GM18868 (cell line): Measurements from ENCODE around the gene SLC35E4.
"Not testable (repeated sequence)": the region's sequence is repeated elsewhere in the genome, so short reads cannot be mapped to it uniquely, and the experiment has no call there.

Source experiments
- ATAC-seq: cut with Tn5 transposase; IDR thresholded peaks from one replicate; pipeline ENCODE4 v1.9.1; 2021; ENCODE audit warnings: mild to moderate bottlenecking, moderate library complexity; ENCODE audit not compliant: unreplicated experiment

Gene SLC35E4

DNA sequence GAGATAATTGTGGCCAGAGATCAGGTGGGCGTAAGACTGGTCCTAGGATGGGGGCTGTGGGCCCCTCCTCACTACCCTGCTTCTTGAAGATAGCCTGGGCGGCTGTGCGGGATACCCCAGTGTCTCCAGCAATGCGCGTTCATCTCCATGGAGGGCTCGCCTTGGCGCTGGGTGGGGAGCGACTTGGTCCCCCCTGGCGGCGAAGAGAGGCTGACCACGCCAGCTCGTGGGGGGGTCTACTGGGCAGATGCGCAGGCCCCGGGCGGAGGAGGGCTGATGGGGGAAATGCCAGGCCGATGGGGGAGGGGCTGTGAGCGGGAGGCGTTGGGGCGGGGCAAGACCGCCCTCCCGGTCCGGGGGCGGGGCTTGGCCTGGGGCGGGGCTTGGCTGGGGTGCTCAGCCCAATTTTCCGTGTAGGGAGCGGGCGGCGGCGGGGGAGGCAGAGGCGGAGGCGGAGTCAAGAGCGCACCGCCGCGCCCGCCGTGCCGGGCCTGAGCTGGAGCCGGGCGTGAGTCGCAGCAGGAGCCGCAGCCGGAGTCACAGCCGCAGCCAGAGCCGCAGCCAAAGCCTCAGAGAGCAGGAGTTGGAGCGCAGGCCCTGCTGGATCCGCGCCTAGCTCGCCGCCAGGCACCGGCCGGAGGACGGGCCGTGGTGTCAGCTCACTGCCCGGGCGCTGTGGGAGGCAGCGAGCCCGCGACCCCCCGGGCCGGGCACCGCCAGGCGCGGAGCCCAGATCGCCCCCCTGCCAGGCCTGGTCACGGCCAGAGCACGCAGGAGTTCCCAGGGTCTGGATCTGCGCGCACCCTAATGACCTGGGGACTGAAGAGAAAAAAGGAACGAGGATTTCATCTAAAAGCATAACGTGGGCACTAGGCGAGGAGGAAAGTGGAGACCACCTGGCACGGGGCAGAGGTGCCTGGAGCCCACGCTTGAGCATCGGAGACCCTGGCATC, at the start of gene SLC35E4:
Gene SLC35E4 (plus strand): TSS at position 509 of the 953 bp plus-strand sequence. CDS start 670 bp downstream, outside the sequence.
- ATAC-seq = peak; percentile 65

DNA sequence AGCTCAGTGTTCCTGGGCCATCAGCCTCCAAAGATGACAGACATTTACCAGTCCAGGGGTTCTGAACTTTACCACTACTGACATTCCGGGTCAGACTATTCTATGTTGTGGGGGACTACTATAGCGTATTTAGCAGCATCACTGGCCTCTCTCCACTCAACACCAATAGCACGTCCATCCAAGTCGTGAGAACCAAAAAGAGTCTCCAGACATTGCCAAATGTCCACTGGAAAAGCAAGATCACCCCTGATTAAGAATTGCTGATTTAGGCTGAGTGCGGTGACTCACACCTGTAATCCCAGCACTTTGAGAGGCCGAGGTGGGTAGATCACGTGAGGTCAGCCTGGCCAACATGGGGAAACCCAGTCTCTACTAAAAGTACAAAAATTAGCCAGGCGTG, 49.2 kb upstream of the SLC35E4 start:
- ATAC-seq = no peak

- no peak for ATAC-seq
These were observed 44.4 kb upstream of the SLC35E4 start for GRCh38 chr22:30591191-30591587.

- peak; percentile 97 for ATAC-seq
These were observed 43.8 kb upstream of the SLC35E4 start, which contains the start of gene PES1 for GRCh38 chr22:30591588-30592359. Gene PES1, minus strand, starts transcription at chr22:30591910. Its CDS starts 77 bp downstream, at chr22:30591833.

GRCh38 chr22:30592360-30592713, 43.2 kb upstream of the SLC35E4 start:
- ATAC-seq = not testable (repeated sequence)

DNA sequence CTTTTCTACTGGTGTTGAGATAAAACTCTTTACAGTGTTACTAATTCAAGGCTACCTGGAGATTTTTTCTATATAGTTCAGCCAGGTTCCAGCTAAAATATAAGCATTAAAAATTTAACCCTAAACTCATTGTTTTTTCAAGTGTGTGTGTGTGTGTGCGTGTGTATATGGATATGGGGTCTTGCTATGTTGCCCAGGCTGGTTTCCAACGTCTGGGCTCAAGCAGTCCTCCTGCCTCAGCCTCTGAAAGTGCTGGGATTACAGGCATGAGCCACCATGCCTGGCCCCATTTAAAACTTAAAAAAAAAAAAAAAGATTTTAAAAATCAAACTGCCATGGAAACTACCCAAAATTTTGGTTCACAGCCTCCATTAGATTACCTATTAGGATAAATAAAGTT, 39.4 kb upstream of the SLC35E4 start:
- no peak for ATAC-seq

- no peak for ATAC-seq
These were observed 38.7 kb upstream of the SLC35E4 start for GRCh38 chr22:30596886-30597285.

- ATAC-seq = no peak
These were observed 36.6 kb upstream of the SLC35E4 start for GRCh38 chr22:30598986-30599385.

GRCh38 chr22:30600921-30601320, 34.7 kb upstream of the SLC35E4 start:
- ATAC-seq = no peak

- ATAC-seq = no peak
These were observed 34.1 kb upstream of the SLC35E4 start for GRCh38 chr22:30601464-30601863.

GRCh38 chr22:30602049-30602448, 33.5 kb upstream of the SLC35E4 start:
- ATAC-seq = no peak

GRCh38 chr22:30603801-30604200, 31.8 kb upstream of the SLC35E4 start:
- ATAC-seq = no peak

GRCh38 chr22:30604723-30605122, 30.9 kb upstream of the SLC35E4 start:
- no peak for ATAC-seq

GRCh38 chr22:30605449-30606110, 30.0 kb upstream of the SLC35E4 start:
- no peak for ATAC-seq

- ATAC-seq = no peak
These were observed 28.9 kb upstream of the SLC35E4 start, which contains the start of gene TCN2 for GRCh38 chr22:30606455-30607299. Gene TCN2, plus strand, starts transcription at chr22:30607174. Its CDS starts 158 bp downstream, at chr22:30607332.

GRCh38 chr22:30607300-30607930, 28.2 kb upstream of the SLC35E4 start:
- no peak for ATAC-seq

DNA sequence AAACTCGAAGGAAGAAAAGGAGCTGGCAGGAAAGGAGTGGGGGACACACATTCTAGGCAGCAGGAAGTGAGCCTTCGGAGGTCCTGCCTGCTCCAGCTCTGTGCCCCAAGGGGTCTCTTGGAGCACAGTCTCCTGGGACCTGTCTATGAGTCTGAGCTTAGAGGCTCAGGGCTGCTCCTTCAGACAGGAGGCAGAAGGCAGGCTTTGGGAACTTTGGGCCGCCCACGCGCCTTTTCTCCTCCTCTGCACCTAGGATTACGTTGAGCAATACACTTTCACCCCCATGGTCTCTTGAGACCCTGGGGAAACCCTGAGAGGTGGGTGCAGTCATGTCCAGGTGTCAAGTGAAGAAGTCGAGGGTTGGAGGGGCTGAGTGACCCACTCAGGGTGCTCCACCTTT, 27.6 kb upstream of the SLC35E4 start:
- ATAC-seq = no peak

GRCh38 chr22:30609260-30610185, 26.1 kb upstream of the SLC35E4 start:
- no peak for ATAC-seq

DNA sequence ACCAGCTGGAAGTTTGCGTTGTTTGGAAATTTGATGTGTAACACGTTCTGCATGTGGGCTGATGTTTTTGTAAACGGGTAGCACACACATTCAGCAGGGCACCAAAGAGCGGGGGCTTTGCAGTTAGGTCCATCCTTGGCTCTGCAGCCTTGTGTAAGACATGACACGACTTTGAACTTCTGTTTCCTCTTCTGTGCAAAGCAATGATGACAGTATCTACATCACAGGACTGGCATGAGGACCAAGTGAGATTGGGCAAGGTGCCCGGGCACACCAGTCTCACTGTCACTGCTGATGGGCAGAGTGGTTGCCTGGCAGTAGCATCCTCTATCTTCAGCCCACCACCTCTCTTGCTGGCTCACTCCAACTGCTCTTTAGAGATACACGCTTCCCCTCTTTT, 25.3 kb upstream of the SLC35E4 start:
- no peak for ATAC-seq
